Vein endothelial cell (primary cell): ENCODE measurements around the gene NPAP1. TPM values are rescaled to one million over a fixed set of nuclear protein-coding genes. Genes with fewer than 3 reads are reported as not detected.

Experiments
- total RNA-seq: library from RNA; depleted of rRNA; stranded (reverse); fragments of >200 nt; gene quantifications from 2 replicates; pipeline ENCODE4 v1.2.3, GENCODE V29; 2012

The NPAP1 gene
- not detected in 2 replicates for total RNA-seq

GRCh38 chr15:24675332-24676144 is at the start of gene NPAP1:
Gene NPAP1, plus strand, starts transcription at chr15:24675775. Its CDS starts 93 bp downstream, at chr15:24675868.

